HG02610 (cell line): ENCODE measurements around the gene HSD17B12.

Experiments used
- ATAC-seq: cut with Tn5 transposase; IDR thresholded peaks from one replicate; pipeline ENCODE4 v1.9.1; 2021; ENCODE audit warnings: mild to moderate bottlenecking, moderate library complexity; ENCODE audit not compliant: unreplicated experiment

The HSD17B12 gene

GRCh38 chr11:43856993-43857392 is 176.5 kb downstream of the HSD17B12 start:
- ATAC-seq = no peak

GRCh38 chr11:43861141-43861540 is 180.6 kb downstream of the HSD17B12 start:
- no peak for ATAC-seq

- no peak for ATAC-seq
These were observed 186.0 kb downstream of the HSD17B12 start for GRCh38 chr11:43866520-43866919.

GRCh38 chr11:43866969-43867368 is 186.4 kb downstream of the HSD17B12 start:
- ATAC-seq = no peak

- peak; percentile 100 for ATAC-seq
These were observed 188.5 kb downstream of the HSD17B12 start for GRCh38 chr11:43868852-43869567.

GRCh38 chr11:43871051-43871450 is 190.5 kb downstream of the HSD17B12 start:
- no peak for ATAC-seq

- no peak for ATAC-seq
These were observed 192.5 kb downstream of the HSD17B12 start for GRCh38 chr11:43872995-43873394.

GRCh38 chr11:43874078-43874477 is 193.5 kb downstream of the HSD17B12 start:
- no peak for ATAC-seq

- ATAC-seq = no peak
These were observed 194.2 kb downstream of the HSD17B12 start for GRCh38 chr11:43874738-43875137.

- ATAC-seq = no peak
These were observed 199.5 kb downstream of the HSD17B12 start for GRCh38 chr11:43879789-43880639.

- ATAC-seq = peak; percentile 100
These were observed 200.2 kb downstream of the HSD17B12 start, which contains the start of gene ALKBH3 for GRCh38 chr11:43880640-43881159. Gene ALKBH3, plus strand, starts transcription at chr11:43880831. Its CDS starts 1,822 bp downstream, at chr11:43882653.

- ATAC-seq = no peak
These were observed 212.3 kb downstream of the HSD17B12 start for GRCh38 chr11:43892851-43893250.

GRCh38 chr11:43894546-43894945 is 214.0 kb downstream of the HSD17B12 start:
- no peak for ATAC-seq

GRCh38 chr11:43895601-43896000 is 215.1 kb downstream of the HSD17B12 start:
- no peak for ATAC-seq

GRCh38 chr11:43898574-43898973 is 218.0 kb downstream of the HSD17B12 start:
- no peak for ATAC-seq

- no peak for ATAC-seq
These were observed 218.6 kb downstream of the HSD17B12 start for GRCh38 chr11:43899094-43899493.

- no peak for ATAC-seq
These were observed 221.0 kb downstream of the HSD17B12 start for GRCh38 chr11:43901551-43901950.

- ATAC-seq = no peak
These were observed 222.5 kb downstream of the HSD17B12 start for GRCh38 chr11:43903078-43903477.

- ATAC-seq = no peak
These were observed 223.4 kb downstream of the HSD17B12 start for GRCh38 chr11:43903969-43904368.

- ATAC-seq = no peak
These were observed 224.4 kb downstream of the HSD17B12 start for GRCh38 chr11:43904742-43905535.

GRCh38 chr11:43905813-43906241 is 225.3 kb downstream of the HSD17B12 start:
- ATAC-seq = no peak
